T-helper 1 cell treated with Interleukin-12 subunit alpha and Interleukin-12 subunit beta and Interleukin-4 antibody, amounts not matched to agents 30 μg/mL and 1 μg/mL, for 36 hours (primary cell): ENCODE measurements around the gene RFPL3.
"Not testable (repeated sequence)": the region's sequence is repeated elsewhere in the genome, so short reads cannot be mapped to it uniquely, and the experiment has no call there.

ENCODE experiments used
- H3K27ac Mint-ChIP-seq: one replicate; pipeline ENCODE4 v1.8.0; 2021; ENCODE audit warnings: mild to moderate bottlenecking, mixed read lengths
- H3K27me3 Mint-ChIP-seq: one replicate; pipeline ENCODE4 v1.8.0; 2021; ENCODE audit warnings: low read depth, mixed read lengths
- H3K36me3 Mint-ChIP-seq: one replicate; pipeline ENCODE4 v1.8.0; 2021; ENCODE audit warnings: low read depth, mixed read lengths
- H3K4me1 Mint-ChIP-seq: one replicate; pipeline ENCODE4 v1.8.0; 2021; ENCODE audit warnings: low read depth, mixed read lengths
- H3K4me3 Mint-ChIP-seq: one replicate; pipeline ENCODE4 v1.8.0; 2021; ENCODE audit warnings: mild to moderate bottlenecking, moderate library complexity, mixed read lengths
- H3K9me3 Mint-ChIP-seq: one replicate; pipeline ENCODE4 v1.8.0; 2021; ENCODE audit warnings: mixed read lengths

The RFPL3 gene

GRCh38 chr22:32336121-32336603 is 21.5 kb upstream of the RFPL3 start:
- Mint-ChIP-seq H3K27ac (no peak overlapping the region), H3K4me3 (no peak overlapping the region)

GRCh38 chr22:32336771-32337424 is 20.8 kb upstream of the RFPL3 start:
- no peaks in the 10 kb centered on the region for H3K9me3 Mint-ChIP-seq
- no peak overlapping the region for H3K4me3 Mint-ChIP-seq
- H3K4me1 Mint-ChIP-seq, result no peaks in the 10 kb centered on the region
- peaks cover 10% of the 10 kb centered on the region for H3K27me3 Mint-ChIP-seq
- no peaks in the 10 kb centered on the region for H3K36me3 Mint-ChIP-seq
- no peak overlapping the region for H3K27ac Mint-ChIP-seq

More at GRCh38 chr22:32336121-32336603, 21.5 kb upstream of the RFPL3 start:
- no peaks in the 10 kb centered on the region for H3K36me3 Mint-ChIP-seq
- no peaks in the 10 kb centered on the region for H3K4me1 Mint-ChIP-seq
- H3K27me3 Mint-ChIP-seq, result peaks cover 10% of the 10 kb centered on the region
- no peaks in the 10 kb centered on the region for H3K9me3 Mint-ChIP-seq

- H3K36me3 Mint-ChIP-seq, H3K4me1 Mint-ChIP-seq, H3K9me3 Mint-ChIP-seq, H3K27ac Mint-ChIP-seq, H3K4me3 Mint-ChIP-seq: not testable (repeated sequence)
- peaks cover 10% of the 10 kb centered on the region for H3K27me3 Mint-ChIP-seq
Measured at GRCh38 chr22:32337425-32337824, 20.2 kb upstream of the RFPL3 start.

- H3K27me3 Mint-ChIP-seq, result peaks cover 21% of the 10 kb centered on the region
Measured at GRCh38 chr22:32338757-32339156, 18.9 kb upstream of the RFPL3 start.

GRCh38 chr22:32339190-32340012 is 18.3 kb upstream of the RFPL3 start:
- peaks cover 27% of the 10 kb centered on the region for H3K27me3 Mint-ChIP-seq
- no peak overlapping the region for H3K27ac Mint-ChIP-seq
- H3K4me1 Mint-ChIP-seq, result peaks cover 2% of the 10 kb centered on the region
- no peak overlapping the region for H3K4me3 Mint-ChIP-seq
- H3K36me3 Mint-ChIP-seq, result no peaks in the 10 kb centered on the region
- no peaks in the 10 kb centered on the region for H3K9me3 Mint-ChIP-seq

More at GRCh38 chr22:32338757-32339156, 18.9 kb upstream of the RFPL3 start:
- no peak overlapping the region for H3K27ac Mint-ChIP-seq
- H3K4me1 Mint-ChIP-seq, result peaks cover under 1% of the 10 kb centered on the region
- H3K36me3 Mint-ChIP-seq, result no peaks in the 10 kb centered on the region
- H3K9me3 Mint-ChIP-seq, result no peaks in the 10 kb centered on the region
- no peak overlapping the region for H3K4me3 Mint-ChIP-seq

GRCh38 chr22:32340411-32340810 is 17.3 kb upstream of the RFPL3 start:
- Mint-ChIP-seq H3K4me1 (peaks cover 2% of the 10 kb centered on the region), H3K4me3 (no peak overlapping the region), H3K27me3 (peaks cover 37% of the 10 kb centered on the region), H3K36me3 (no peaks in the 10 kb centered on the region), H3K9me3 (no peaks in the 10 kb centered on the region), H3K27ac (no peak overlapping the region)

GRCh38 chr22:32341122-32341740 is 16.4 kb upstream of the RFPL3 start:
- Mint-ChIP-seq H3K27ac (no peak overlapping the region), H3K36me3 (no peaks in the 10 kb centered on the region), H3K4me1 (peaks cover 2% of the 10 kb centered on the region), H3K4me3 (no peak overlapping the region), H3K27me3 (peaks cover 42% of the 10 kb centered on the region), H3K9me3 (no peaks in the 10 kb centered on the region)

- Mint-ChIP-seq H3K4me1 (peaks cover 2% of the 10 kb centered on the region), H3K9me3 (no peaks in the 10 kb centered on the region), H3K27ac (no peak overlapping the region), H3K36me3 (no peaks in the 10 kb centered on the region), H3K27me3 (peaks cover 34% of the 10 kb centered on the region), H3K4me3 (no peak overlapping the region)
Measured at GRCh38 chr22:32342977-32343376, 14.7 kb upstream of the RFPL3 start.

- H3K27ac Mint-ChIP-seq, result peak overlapping the region; percentile 10
- H3K4me3 Mint-ChIP-seq, result no peak overlapping the region
- H3K9me3 Mint-ChIP-seq, result no peaks in the 10 kb centered on the region
- peaks cover 2% of the 10 kb centered on the region for H3K4me1 Mint-ChIP-seq
- peaks cover 32% of the 10 kb centered on the region for H3K27me3 Mint-ChIP-seq
- no peaks in the 10 kb centered on the region for H3K36me3 Mint-ChIP-seq
Measured at GRCh38 chr22:32343941-32344340, 13.7 kb upstream of the RFPL3 start.

- Mint-ChIP-seq H3K27me3 (peaks cover 32% of the 10 kb centered on the region), H3K4me1 (peaks cover 2% of the 10 kb centered on the region), H3K4me3 (no peak overlapping the region), H3K9me3 (no peaks in the 10 kb centered on the region), H3K36me3 (no peaks in the 10 kb centered on the region), H3K27ac (no peak overlapping the region)
Measured at GRCh38 chr22:32348031-32348611, 9.5 kb upstream of the RFPL3 start.

- H3K27ac Mint-ChIP-seq, H3K4me1 Mint-ChIP-seq, H3K9me3 Mint-ChIP-seq, H3K4me3 Mint-ChIP-seq, H3K36me3 Mint-ChIP-seq, H3K27me3 Mint-ChIP-seq: not testable (repeated sequence)
Measured at GRCh38 chr22:32351875-32352274, 5.8 kb upstream of the RFPL3 start.

GRCh38 chr22:32352681-32353080 is 5.0 kb upstream of the RFPL3 start:
- Mint-ChIP-seq H3K4me1 (no peaks in the 10 kb centered on the region), H3K27me3 (peaks cover 5% of the 10 kb centered on the region), H3K36me3 (no peaks in the 10 kb centered on the region), H3K9me3 (no peaks in the 10 kb centered on the region), H3K4me3 (no peak overlapping the region), H3K27ac (no peak overlapping the region)

- H3K4me1 Mint-ChIP-seq, result no peaks in the 10 kb centered on the region
- no peaks in the 10 kb centered on the region for H3K36me3 Mint-ChIP-seq
- no peak overlapping the region for H3K4me3 Mint-ChIP-seq
- H3K9me3 Mint-ChIP-seq, result no peaks in the 10 kb centered on the region
- H3K27me3 Mint-ChIP-seq, result peaks cover 5% of the 10 kb centered on the region
- H3K27ac Mint-ChIP-seq, result no peak overlapping the region
Measured at GRCh38 chr22:32353292-32353691, 4.4 kb upstream of the RFPL3 start.

GRCh38 chr22:32353840-32354239 is 3.8 kb upstream of the RFPL3 start:
- no peaks in the 10 kb centered on the region for H3K9me3 Mint-ChIP-seq
- H3K27me3 Mint-ChIP-seq, result peaks cover 5% of the 10 kb centered on the region
- H3K27ac Mint-ChIP-seq, result no peak overlapping the region
- no peaks in the 10 kb centered on the region for H3K4me1 Mint-ChIP-seq
- no peaks in the 10 kb centered on the region for H3K36me3 Mint-ChIP-seq
- H3K4me3 Mint-ChIP-seq, result no peak overlapping the region
